Tibial nerve (tissue), 4 donors: ENCODE results near the gene CYBA. TPM values are rescaled to one million over a fixed set of nuclear protein-coding genes. Genes with fewer than 3 reads are reported as not detected.

Experiments used
- DNase-seq, 2 donors: peaks; one replicate each; pipeline ENCODE4 v3.0.0-alpha.2; 2019; ENCODE audit warnings: low spot score in 2 of 2
- H3K27ac ChIP-seq, 4 donors: fragments of 200-600 bp; sonication (generic) in 3 of 4; one replicate each; pipeline ENCODE4 v1.5.1; 2017 to 2019; ENCODE audit warnings: mild to moderate bottlenecking in 1 of 4
- H3K27me3 ChIP-seq, 2 donors: fragments of 200-600 bp; sonication (generic) in 1 of 2; one replicate each; pipeline versions ENCODE4 v1.5.1 to v1.6.0; 2017 to 2019
- H3K36me3 ChIP-seq, 3 donors: fragments of 200-600 bp; sonication (generic); one replicate each; pipeline ENCODE4 v1.5.1; 2018 to 2019
- H3K4me1 ChIP-seq, 4 donors: fragments of 200-600 bp; sonication (generic) in 3 of 4; one replicate each; pipeline ENCODE4 v1.5.1; 2017 to 2019
- H3K4me3 ChIP-seq, 4 donors: fragments of 200-600 bp; sonication (generic) in 3 of 4; one replicate each; pipeline ENCODE4 v1.5.1; 2017 to 2019; ENCODE audit warnings: mild to moderate bottlenecking in 1 of 4, moderate library complexity in 1 of 4
- H3K9me3 ChIP-seq, 4 donors: fragments of 200-600 bp; sonication (generic) in 3 of 4; one replicate each; pipeline ENCODE4 v1.5.1; 2017 to 2019
- CTCF ChIP-seq, 5 experiments: fragments of 200-600 bp in 3 of 5; fragments of 450-650 bp in 2 of 5; sonication (generic) in 3 of 5; IDR thresholded peaks; one replicate each; pipeline ENCODE4 v1.5.1; 2016 to 2019; ENCODE audit warnings: antibody characterized with exemption in 5 of 5, mild to moderate bottlenecking in 3 of 5, moderate library complexity in 2 of 5
- EP300 ChIP-seq, 2 donors: sonication (generic); formaldehyde crosslinking; IDR thresholded peaks; one replicate each; pipeline ENCODE4 v1.6.1; 2017; ENCODE audit warnings: antibody characterized with exemption in 2 of 2, mild to moderate bottlenecking in 1 of 2
- POLR2A ChIP-seq, 2 donors: fragments of 450-650 bp; IDR thresholded peaks; one replicate each; pipeline ENCODE4 v1.6.1; 2017; ENCODE audit warnings: antibody characterized with exemption in 2 of 2, mild to moderate bottlenecking in 2 of 2, moderate library complexity in 2 of 2
- WGBS, 2 donors: methylation state at CpG; one replicate each; pipeline ENCODE4 v1.1.5; 2018; 5-methylcytosine and 5-hydroxymethylcytosine counted together
- total RNA-seq, 4 donors: library from RNA; depleted of rRNA; stranded (reverse); fragments of >200 nt; gene quantifications; one replicate each; pipeline ENCODE4 v1.1.0, GENCODE V29; 2016

The CYBA gene
- total RNA-seq, 4 donors from 2014 or later: 86.3 to 199 (median 121) TPM

GRCh38 chr16:88618956-88619667, 31.7 kb downstream of the CYBA start:
- Histone ChIP-seq H3K36me3 (peaks cover 0 to 55% (median 22%) of the 10 kb centered on the region in 3 donors), H3K27ac (peak overlapping the region in 1 of 4 donors; percentile 16)
- no peak for DNase-seq

DNA sequence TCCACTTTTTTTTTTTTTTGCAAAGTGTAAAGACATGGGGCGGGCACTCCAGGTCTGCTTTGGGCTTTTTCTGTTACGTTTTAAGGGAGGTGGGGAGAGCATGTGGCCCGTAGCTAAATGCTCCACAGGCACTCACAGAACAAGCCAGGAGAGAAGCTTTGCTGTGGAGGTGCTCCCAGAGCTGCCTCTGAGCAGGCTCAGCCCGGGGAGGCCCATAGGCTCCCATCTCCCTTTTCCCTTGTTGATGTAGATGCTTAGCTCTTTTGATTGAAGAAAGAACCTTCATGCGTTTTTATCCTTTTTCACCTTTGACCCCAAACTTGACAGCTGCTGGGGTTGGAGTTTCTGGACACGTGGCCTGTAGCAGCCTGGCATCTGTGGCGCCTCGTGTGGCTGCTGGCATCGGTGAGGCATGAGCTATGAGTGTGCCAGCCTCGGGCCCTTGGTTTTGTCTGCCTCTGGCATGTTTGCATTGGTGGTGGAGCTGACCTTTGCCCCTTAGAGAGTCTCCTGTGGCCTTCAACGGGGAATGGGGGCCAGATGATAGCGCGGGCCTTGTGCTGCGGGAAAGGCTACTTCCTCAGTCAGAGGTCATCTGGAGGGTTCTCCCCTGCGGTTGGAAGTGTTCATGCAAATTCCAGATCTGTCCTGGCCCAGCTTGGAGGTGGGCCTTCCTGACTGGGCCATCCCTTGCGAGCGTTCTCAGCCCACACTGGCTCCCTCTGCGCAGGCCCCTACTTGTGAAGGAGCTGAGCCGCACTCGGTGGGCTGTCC, 32.5 kb downstream of the CYBA start:
- no peak for DNase-seq
- Histone ChIP-seq H3K4me1 (peaks cover 0 to 34% (median 0%) of the 10 kb centered on the region in 4 donors), H3K36me3 (peaks cover 0 to 47% (median 15%) of the 10 kb centered on the region in 3 donors), H3K27me3 (no peaks in the 10 kb centered on the region), H3K27ac (no peak overlapping the region), H3K4me3 (no peak overlapping the region), H3K9me3 (no peaks in the 10 kb centered on the region)
- 66 to 68% methylated on average over 20 of the region's 20 CpGs for WGBS, 2 donors
- TF ChIP-seq CTCF (IDR thresholded peaks at IDR 0.05) (no peak), EP300 (IDR thresholded peaks at IDR 0.05) (no peak), POLR2A (IDR thresholded peaks at IDR 0.05) (no peak)

More at GRCh38 chr16:88618956-88619667, 31.7 kb downstream of the CYBA start:
- Histone ChIP-seq H3K4me3 (no peak overlapping the region), H3K9me3 (no peaks in the 10 kb centered on the region), H3K4me1 (peaks cover 0 to 28% (median 0%) of the 10 kb centered on the region in 4 donors), H3K27me3 (no peaks in the 10 kb centered on the region)
- TF ChIP-seq EP300 (IDR thresholded peaks at IDR 0.05) (no peak), POLR2A (IDR thresholded peaks at IDR 0.05) (no peak), CTCF (IDR thresholded peaks at IDR 0.05) (no peak)
- 87 to 89% methylated on average over 19 of the region's 19 CpGs for WGBS, 2 donors

DNA sequence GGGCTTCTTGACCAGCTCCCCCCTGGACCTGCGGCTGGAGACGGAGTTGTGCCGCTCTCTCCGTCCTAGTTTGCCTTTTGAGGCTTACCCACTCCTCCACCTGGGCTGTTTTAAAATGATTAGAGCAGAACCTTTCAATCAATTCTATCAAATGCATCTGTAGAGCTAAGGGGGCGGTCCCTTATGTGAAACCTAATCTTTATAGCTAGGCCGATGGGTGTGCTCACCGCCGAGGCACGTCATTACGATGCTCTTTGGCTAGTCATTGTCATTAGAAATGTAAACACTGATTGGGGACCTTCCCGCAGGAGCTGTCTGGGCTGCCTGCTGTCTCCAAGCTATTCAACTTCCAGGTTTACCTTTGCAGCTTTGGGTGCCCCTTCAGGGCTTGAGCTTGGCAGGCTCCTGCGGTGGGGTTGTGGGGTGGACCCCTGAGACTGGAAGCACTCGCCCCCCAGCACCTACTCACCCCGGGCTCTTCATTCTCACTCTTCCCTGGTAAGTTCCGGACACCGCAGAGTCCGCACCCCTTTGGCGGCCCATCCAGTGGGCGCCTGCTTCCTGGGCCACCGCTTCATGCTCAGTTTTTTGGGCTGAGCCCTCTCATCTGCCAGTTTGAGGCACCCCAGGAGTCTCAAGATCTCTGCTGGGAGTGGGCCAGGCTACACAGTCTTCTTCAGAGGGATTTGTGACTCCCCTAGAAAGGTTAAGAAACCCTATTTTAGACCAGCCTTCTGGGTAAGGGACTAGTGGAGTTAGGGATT, 33.4 kb downstream of the CYBA start:
- WGBS, 2 donors: 89% methylated on average over 20 of the region's 20 CpGs
- no peak overlapping the region for H3K27ac ChIP-seq
- H3K36me3 ChIP-seq: peaks cover 0 to 46% (median 6%) of the 10 kb centered on the region in 3 donors
- no peak for TF ChIP-seq CTCF (IDR thresholded peaks at IDR 0.05)
- no peak for TF ChIP-seq EP300 (IDR thresholded peaks at IDR 0.05)
- TF ChIP-seq POLR2A (IDR thresholded peaks at IDR 0.05): no peak
- H3K27me3 ChIP-seq: no peaks in the 10 kb centered on the region
- H3K9me3 ChIP-seq: no peaks in the 10 kb centered on the region
- peaks cover 0 to 34% (median 0%) of the 10 kb centered on the region in 4 donors for H3K4me1 ChIP-seq
- H3K4me3 ChIP-seq: no peak overlapping the region
- DNase-seq: no peak

GRCh38 chr16:88616736-88617135, 34.1 kb downstream of the CYBA start:
- H3K27me3 ChIP-seq: no peaks in the 10 kb centered on the region
- H3K9me3 ChIP-seq: no peaks in the 10 kb centered on the region
- H3K27ac ChIP-seq: no peak overlapping the region
- peaks cover 0 to 47% (median 0%) of the 10 kb centered on the region in 3 donors for H3K36me3 ChIP-seq
- no peak for DNase-seq
- 87 to 91% methylated on average over 12 of the region's 12 CpGs for WGBS, 2 donors
- H3K4me3 ChIP-seq: no peak overlapping the region
- H3K4me1 ChIP-seq: peaks cover 0 to 34% (median 0%) of the 10 kb centered on the region in 4 donors
- TF ChIP-seq CTCF (IDR thresholded peaks at IDR 0.05): no peak
- no peak for TF ChIP-seq POLR2A (IDR thresholded peaks at IDR 0.05)
- TF ChIP-seq EP300 (IDR thresholded peaks at IDR 0.05): no peak
